Liver (tissue), 3 donors: ENCODE results near the gene RAB3IP.

ENCODE experiments used
- GABPA ChIP-seq, 2 donors: IDR thresholded peaks in 1 of 2; conservative IDR thresholded peaks in 1 of 2; 2 replicates each; pipeline ENCODE4 v1.6.1; 2016; ENCODE audit warnings: antibody characterized with exemption in 2 of 2, mild to moderate bottlenecking in 1 of 2, moderate library complexity in 1 of 2
- HNF4A ChIP-seq, 2 donors: conservative IDR thresholded peaks; 2 replicates each; pipeline ENCODE4 v1.6.1; 2016; ENCODE audit warnings: antibody characterized with exemption in 2 of 2, mild to moderate bottlenecking in 2 of 2
- MAX ChIP-seq: IDR thresholded peaks from 2 replicates; pipeline ENCODE4 v1.6.1; 2016; ENCODE audit warnings: antibody characterized with exemption
- NR2F2 ChIP-seq: IDR thresholded peaks from 2 replicates; pipeline ENCODE4 v1.6.1; 2016; ENCODE audit warnings: antibody characterized with exemption
- RAD21 ChIP-seq, 2 donors: IDR thresholded peaks; 2 replicates each; pipeline ENCODE4 v1.6.1; 2016; ENCODE audit warnings: antibody characterized with exemption in 2 of 2, mild to moderate bottlenecking in 2 of 2
- SP1 ChIP-seq: IDR thresholded peaks from 2 replicates; pipeline ENCODE4 v1.6.1; 2018; ENCODE audit warnings: antibody characterized with exemption, mild to moderate bottlenecking
- TAF1 ChIP-seq: conservative IDR thresholded peaks from 2 replicates; pipeline ENCODE4 v1.6.1; 2016; ENCODE audit warnings: antibody characterized with exemption, mild to moderate bottlenecking
- YY1 ChIP-seq: IDR thresholded peaks from 2 replicates; pipeline ENCODE4 v1.6.1; 2016; ENCODE audit warnings: antibody characterized with exemption, mild to moderate bottlenecking
- TF ChIP-seq, protein P1 (sequence below): fragments of 150-350 bp; IDR thresholded peaks from 2 replicates; pipeline ENCODE4 v1.5.1; 2017; ENCODE audit warnings: improper control_type of control experiment, low read depth, low read length; ENCODE audit not compliant: missing input control
- TF ChIP-seq, protein P2 (sequence below): IDR thresholded peaks from 2 replicates; pipeline ENCODE4 v1.6.1; 2016; ENCODE audit warnings: antibody characterized with exemption
- TF ChIP-seq, protein P3 (sequence below): IDR thresholded peaks from 2 replicates; pipeline ENCODE4 v1.6.1; 2016; ENCODE audit warnings: antibody characterized with exemption
- TF ChIP-seq, protein P4 (sequence below): IDR thresholded peaks from 2 replicates; pipeline ENCODE4 v1.6.1; 2016; ENCODE audit warnings: antibody characterized with exemption, mild to moderate bottlenecking
- donor health status: healthy.
- donor health status: healthy.

DNA sequence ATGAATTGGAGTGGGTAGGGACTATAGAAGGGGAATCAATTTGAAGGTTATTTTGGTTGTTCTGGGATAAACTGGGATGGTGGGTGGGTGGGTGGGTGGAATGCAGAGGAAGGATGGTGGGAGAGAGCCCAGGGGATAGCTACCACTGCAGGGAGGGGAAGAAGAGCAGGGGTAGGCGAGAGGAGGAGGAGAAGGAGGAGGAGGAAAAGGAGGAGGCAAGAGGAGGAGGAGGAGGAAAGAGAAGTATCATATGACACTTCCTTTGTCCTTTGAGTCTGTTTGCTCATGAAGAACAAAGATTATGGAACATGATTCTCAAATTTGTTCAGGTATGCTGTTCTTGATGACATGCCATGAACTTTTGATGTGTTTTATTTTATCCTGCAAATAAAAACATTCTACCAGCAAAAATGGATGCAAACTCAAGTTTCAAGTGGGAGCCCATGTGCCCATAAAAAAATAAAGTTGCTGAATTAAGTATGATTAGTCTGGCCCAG, 35.5 kb upstream of the RAB3IP start:
- TF ChIP-seq, protein P1, sequence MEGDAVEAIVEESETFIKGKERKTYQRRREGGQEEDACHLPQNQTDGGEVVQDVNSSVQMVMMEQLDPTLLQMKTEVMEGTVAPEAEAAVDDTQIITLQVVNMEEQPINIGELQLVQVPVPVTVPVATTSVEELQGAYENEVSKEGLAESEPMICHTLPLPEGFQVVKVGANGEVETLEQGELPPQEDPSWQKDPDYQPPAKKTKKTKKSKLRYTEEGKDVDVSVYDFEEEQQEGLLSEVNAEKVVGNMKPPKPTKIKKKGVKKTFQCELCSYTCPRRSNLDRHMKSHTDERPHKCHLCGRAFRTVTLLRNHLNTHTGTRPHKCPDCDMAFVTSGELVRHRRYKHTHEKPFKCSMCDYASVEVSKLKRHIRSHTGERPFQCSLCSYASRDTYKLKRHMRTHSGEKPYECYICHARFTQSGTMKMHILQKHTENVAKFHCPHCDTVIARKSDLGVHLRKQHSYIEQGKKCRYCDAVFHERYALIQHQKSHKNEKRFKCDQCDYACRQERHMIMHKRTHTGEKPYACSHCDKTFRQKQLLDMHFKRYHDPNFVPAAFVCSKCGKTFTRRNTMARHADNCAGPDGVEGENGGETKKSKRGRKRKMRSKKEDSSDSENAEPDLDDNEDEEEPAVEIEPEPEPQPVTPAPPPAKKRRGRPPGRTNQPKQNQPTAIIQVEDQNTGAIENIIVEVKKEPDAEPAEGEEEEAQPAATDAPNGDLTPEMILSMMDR: no peak
- TF ChIP-seq YY1: no peak
- TF ChIP-seq, protein P2, sequence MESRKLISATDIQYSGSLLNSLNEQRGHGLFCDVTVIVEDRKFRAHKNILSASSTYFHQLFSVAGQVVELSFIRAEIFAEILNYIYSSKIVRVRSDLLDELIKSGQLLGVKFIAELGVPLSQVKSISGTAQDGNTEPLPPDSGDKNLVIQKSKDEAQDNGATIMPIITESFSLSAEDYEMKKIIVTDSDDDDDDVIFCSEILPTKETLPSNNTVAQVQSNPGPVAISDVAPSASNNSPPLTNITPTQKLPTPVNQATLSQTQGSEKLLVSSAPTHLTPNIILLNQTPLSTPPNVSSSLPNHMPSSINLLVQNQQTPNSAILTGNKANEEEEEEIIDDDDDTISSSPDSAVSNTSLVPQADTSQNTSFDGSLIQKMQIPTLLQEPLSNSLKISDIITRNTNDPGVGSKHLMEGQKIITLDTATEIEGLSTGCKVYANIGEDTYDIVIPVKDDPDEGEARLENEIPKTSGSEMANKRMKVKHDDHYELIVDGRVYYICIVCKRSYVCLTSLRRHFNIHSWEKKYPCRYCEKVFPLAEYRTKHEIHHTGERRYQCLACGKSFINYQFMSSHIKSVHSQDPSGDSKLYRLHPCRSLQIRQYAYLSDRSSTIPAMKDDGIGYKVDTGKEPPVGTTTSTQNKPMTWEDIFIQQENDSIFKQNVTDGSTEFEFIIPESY: no peak
- no peak for TF ChIP-seq SP1
- TF ChIP-seq, protein P3, sequence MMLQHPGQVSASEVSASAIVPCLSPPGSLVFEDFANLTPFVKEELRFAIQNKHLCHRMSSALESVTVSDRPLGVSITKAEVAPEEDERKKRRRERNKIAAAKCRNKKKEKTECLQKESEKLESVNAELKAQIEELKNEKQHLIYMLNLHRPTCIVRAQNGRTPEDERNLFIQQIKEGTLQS: no peak
- no peak for TF ChIP-seq RAD21 (IDR thresholded peaks at IDR 0.05)
- TF ChIP-seq, protein P4, sequence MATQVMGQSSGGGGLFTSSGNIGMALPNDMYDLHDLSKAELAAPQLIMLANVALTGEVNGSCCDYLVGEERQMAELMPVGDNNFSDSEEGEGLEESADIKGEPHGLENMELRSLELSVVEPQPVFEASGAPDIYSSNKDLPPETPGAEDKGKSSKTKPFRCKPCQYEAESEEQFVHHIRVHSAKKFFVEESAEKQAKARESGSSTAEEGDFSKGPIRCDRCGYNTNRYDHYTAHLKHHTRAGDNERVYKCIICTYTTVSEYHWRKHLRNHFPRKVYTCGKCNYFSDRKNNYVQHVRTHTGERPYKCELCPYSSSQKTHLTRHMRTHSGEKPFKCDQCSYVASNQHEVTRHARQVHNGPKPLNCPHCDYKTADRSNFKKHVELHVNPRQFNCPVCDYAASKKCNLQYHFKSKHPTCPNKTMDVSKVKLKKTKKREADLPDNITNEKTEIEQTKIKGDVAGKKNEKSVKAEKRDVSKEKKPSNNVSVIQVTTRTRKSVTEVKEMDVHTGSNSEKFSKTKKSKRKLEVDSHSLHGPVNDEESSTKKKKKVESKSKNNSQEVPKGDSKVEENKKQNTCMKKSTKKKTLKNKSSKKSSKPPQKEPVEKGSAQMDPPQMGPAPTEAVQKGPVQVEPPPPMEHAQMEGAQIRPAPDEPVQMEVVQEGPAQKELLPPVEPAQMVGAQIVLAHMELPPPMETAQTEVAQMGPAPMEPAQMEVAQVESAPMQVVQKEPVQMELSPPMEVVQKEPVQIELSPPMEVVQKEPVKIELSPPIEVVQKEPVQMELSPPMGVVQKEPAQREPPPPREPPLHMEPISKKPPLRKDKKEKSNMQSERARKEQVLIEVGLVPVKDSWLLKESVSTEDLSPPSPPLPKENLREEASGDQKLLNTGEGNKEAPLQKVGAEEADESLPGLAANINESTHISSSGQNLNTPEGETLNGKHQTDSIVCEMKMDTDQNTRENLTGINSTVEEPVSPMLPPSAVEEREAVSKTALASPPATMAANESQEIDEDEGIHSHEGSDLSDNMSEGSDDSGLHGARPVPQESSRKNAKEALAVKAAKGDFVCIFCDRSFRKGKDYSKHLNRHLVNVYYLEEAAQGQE: no peak
- TF ChIP-seq GABPA (IDR thresholded peaks at IDR 0.05 in 1 of 2, conservative IDR thresholded peaks at IDR 0.05 in 1 of 2): no peak
- TF ChIP-seq TAF1: no peak
- no peak for TF ChIP-seq MAX
- no peak for TF ChIP-seq HNF4A (conservative IDR thresholded peaks at IDR 0.05)
- no peak for TF ChIP-seq NR2F2
